NCI-H460 (cell line): ENCODE measurements around the gene MRNIP. TPM values are rescaled to one million over a fixed set of nuclear protein-coding genes. Genes with fewer than 3 reads are reported as not detected.

Experiments used
- DNase-seq: peaks from one replicate; pipeline ENCODE4 v3.0.0-alpha.2; 2016; ENCODE audit warnings: low read depth; ENCODE audit errors: extremely low read depth
- total RNA-seq: library from RNA; depleted of rRNA; stranded (reverse); fragments of >200 nt; shearing (Covaris generic); gene quantifications from 2 replicates; pipeline ENCODE4 v1.2.3, GENCODE V29; 2014

MRNIP gene
- total RNA-seq, 1 experiment from 2014 or later: 21.5 TPM

DNA sequence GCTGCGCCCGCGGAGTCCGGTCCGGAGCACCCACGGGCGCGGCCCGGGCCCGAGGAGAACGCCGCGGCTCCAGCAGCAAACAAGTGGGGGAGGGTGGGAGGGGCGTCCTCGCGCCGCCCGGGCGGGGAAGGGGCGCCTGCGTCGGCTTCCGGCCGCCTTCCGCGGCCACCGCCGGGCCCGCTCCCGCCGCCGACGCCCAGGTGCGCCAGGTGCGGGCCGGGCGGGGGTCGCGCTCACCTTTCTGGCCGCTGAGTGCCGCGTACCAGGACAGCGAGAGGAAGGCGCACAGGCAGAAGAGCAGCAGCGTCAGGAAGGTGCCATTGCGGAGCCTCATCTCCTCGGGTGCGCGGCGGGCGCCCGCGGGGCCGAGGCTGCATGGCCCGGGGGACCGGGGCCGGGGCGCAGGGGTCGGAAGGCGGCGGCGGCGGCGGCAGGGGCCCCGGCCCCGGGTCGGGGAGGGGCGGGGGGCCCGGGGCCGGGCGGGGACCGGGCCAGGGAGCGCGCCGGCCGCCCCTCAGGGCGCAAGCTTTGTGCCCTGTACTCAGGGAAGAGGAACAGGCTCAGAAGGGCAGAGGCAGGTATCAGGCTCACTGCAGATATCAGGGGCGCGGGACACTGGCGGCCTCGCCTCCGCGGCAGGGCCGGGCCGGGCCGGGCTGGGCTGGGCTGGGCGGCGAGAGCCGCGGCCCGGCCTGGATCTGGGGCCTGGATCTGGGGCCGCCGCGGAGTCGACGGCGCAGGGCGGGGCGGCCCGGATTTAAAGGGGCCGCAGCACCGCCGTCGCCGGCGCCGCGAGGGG lies 52.2 kb downstream of the MRNIP start, which contains the start of gene MGAT4B:
Gene MGAT4B, minus strand, starts transcription at position 617 of the 799 bp plus-strand sequence. Its CDS starts 283 bp downstream, at position 334.
- no peak for DNase-seq

DNA sequence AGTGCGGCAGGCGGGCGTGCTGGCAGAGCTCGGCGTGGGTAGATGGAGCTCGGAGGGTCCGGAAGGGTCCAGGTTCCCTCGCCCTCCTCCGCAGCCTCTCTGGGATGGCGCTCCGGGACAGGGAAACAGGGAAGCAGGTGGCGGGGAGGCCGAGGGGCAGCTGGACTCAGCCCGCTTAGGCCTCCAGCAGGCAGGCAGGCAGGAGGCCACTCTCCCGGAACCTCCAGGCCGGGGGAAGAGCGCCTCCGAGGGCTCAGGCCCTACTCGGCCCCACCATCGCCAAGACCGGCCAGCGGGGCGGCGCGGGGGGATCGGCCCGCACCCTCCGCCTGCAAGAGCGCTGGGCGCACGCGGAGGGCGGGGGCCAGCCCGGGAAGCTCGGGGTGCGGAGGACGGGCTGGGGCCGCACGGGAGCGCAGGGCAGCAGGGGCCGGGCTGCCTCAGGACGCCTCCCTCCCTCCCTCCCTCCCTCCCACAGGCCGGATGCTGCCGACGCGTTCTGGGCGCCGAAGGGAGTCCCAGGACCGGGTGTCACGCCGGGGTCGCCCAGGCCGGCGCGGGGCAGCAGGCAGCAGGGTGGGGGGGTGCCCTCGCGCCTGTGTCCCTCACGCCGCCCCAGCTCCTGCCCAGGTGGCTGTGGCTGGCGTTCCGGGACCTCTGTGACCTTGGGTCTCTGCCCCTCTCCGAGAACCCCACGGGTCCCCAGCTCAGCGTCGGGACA lies 52.9 kb downstream of the MRNIP start:
- DNase-seq: no peak

DNA sequence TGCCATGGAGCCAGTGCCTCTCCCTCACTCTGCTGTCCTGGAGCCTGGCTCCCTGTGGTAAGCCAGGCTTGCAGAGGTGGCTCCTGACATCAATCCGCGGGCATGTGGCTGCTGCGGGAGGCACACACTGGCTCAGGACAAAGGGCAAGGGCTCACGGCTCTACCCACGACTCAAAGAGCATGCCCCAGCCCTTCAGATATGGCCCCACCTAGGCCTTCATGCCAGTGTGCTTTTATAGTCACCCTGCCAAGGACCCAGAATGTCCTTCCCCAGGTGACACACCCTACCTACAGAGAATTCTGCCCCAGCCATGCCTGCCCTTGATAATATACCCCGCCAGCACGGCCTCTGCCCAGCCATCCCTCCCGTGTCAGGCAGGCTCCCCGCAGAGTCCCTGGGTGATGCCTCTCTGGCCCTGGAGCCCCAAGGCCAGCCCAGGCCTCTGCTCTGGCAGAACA lies 53.5 kb downstream of the MRNIP start:
- no peak for DNase-seq

DNA sequence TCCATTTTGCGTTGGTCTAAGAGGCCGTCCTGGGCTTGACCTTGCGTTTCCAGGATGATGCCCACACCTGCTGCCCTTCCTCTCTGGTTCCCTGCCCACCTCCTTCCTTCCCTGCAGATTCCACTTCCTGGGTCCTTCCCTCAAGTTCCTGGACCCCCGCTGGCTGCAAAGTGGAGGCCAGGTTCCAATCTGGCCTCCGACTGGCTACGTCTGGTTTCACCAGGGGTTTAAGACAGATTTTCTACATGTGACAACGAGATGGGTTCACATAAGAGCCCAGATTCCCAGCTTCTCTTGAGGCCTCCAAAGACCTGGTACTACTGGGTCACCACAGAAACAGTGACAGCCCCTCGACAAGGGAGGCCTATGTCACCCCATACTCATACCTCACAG lies 54.1 kb downstream of the MRNIP start:
- DNase-seq: no peak

DNA sequence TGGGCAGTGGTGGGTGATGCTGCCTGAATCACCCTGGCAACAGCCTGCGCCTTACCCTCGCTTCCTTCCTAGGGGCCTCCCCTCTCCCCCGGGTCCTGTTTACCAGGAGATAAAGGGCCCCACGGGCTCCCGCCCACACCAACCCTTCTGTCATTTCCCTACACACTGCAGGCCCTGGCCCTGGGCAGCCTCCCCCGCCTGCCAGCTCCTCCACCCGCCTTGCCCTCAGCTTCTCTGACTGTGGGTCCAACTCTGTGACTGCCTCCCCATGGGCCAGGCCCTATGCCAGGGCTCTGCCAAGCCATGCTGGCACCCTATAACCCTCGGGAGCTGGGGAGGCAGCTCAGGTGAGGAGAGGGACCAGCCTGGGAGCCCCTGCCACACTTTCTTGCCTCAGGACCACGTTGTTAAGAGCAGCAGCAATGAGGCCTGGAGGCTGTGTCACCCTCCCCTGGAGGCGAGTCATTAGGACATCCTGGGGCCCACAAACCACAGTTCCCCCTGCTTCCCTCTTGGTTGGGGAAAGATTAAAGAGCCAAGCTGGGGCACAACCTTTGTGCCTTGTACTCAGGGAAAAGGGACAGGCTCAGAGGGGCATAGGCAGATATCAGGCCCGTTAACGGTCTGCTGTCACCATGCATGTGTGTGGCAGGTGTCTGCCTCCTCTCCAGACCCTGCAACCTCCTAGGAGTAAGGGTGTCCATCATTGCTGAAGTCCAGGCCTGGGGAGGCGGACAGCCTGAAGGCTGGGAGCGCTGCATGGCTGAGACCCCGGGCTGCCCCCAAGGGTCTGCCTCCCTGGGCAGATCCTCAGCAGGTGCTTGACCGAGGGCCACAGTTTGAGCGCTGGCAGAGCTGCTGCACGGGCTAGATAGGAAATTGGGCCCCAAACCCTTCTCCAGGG lies 54.7 kb downstream of the MRNIP start:
- DNase-seq: no peak

DNA sequence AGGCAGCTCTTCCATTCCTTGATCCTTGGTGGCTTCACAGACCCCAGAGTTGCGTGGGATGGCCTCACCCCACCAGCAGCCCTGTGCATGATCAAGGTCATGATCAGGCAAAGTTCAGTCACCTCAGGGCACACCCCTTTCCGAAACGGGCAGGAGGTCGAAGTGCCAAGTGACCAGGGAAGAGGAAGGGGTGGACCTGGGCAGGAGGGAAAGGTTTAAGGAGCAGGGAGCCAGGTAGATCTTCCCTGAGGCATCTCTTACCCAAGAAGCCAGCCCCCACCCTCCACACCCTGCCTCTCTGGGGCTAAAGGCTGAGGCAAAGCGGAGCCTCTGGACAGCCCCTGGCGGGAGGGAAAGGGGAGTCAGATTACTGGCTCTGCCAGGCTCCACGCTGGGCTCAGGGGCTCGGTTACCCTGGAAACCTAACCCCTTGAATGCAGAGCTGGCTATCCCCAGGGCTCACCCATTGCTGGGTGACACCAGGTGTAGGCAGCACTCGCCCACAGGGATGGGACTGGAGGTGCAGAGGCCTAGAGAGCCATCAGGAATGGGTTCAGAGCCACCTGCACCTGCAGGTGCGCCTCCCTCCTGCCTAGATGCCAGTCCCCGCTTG lies 55.6 kb downstream of the MRNIP start:
- DNase-seq: no peak

DNA sequence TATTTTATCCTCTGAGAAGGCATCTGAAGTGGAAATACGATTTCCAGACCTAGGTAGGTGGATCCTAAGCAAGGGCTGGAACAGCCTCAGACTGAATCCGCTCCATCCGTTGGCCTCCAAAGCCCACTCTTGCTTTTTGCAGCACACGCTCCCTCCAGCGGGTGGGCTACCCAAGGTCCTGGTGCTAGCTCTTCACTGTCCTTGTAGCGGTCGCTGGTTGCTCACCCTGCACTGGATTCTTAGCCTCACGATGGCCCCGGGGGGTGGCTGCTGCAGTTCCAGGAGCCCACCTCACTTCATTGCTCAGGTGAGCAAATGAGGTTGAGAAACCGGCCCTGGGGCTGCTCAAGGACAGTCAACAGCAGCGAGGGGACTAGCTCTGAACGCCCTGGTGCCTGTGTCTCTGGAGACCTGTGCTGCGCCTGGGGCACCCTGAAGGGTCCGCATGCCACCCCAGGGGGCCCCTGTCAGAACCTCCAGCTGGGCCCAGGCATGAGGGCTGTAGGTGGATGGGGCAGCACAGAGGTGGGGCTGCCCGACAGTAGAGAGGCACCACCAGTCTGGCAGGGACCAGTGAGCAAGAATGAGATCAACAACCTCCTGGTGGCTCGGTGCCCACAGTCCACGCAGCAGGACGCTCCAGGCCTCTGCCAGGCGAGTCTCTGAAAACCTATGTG lies 56.3 kb downstream of the MRNIP start:
- no peak for DNase-seq

DNA sequence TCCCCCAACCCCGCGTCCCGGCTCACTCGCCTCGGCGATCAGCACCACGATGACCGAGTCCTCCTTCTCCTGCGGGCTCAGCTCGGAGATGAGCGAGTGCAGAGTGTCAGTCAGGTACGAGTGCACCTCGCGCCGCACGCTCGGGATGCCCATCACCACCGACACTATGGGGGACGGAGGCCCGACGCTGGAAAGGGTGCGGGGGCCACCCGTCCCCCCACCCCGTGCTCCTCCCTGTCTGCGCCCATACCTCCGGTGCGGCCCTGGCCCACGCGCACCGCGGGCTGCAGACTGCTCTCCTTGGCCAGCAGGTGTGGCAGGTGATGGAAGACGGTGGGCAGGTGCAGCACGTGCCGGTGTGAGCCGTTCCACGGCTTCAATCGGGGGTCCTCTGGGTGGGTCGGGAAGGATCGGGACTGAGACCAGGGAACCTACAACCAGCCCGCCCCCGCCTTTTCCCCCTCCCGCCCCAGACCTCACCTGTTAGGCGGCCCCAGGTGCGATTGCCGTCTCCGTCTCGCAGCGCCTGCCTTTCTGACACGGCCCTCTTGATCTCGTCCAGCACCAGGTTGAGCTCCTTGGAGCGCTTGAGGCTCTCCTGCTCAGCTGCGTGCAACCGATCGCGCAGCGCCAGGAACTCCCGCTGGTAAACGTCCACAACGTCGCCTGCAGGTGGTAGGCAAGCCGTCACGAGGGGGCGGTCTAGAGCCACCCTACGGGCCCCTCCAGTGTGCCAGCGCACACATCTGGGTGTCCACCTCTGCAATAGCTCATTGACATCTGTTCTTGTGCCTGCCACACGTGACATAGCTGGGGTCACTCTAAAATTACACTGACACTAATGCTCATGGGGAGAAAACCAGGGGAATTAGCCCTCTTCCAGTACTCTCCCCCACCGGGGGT lies 57.1 kb downstream of the MRNIP start:
- DNase-seq: no peak

DNA sequence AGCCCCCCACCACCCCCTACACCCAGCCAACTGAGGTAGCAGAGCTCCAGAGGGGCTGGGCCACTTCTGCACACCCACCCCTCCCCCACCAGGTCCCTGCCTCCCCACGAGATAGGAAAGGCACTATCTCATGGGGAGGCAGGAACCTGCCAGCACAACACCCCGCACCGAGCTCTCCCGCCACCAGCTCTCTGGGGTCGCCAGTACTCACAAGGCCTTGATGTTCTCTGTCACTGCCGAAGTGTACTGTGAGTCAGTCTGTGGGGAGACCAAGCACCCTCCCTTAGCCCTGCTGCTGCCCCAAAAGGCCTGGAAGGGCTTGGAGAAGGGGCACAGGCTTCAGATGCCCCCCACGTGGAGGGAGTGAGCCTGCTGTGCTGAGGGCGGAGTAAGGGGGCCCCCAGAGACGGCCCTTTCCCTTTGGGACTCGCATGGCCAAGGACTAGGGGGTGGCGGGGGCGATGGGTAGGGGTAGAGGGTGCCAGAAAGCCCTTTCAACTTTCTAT lies 57.9 kb downstream of the MRNIP start:
- no peak for DNase-seq

DNA sequence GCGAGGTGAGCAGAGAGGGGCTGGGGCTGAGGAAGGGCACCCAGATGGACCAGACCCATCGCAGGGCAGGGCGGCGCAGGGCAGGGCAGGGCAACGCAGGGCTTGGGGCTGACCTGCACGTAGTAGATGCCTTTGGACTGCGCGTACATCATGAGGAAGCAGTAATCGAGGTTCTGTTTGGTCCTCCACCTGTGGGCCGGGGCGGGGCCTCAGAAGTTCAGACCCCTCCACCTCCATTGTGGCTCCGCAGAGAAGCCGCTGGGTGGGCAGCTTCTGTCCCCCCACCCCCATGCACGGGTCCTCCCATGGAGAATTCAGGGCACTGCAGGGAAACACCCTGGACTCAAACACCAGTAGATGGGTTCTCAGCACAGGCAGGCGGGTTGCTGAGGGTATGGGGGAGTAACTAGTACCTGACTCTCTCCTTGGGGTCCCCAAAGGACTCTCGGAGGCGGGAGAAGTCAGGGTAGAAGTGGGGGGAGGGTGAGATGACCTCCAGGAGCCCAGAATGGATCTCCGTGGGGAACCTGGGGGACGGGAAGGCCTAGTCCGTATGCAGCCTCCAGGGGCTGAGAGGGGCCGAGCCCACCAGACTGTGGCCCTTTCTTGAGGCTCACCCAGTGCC lies 58.4 kb downstream of the MRNIP start:
- no peak for DNase-seq

DNA sequence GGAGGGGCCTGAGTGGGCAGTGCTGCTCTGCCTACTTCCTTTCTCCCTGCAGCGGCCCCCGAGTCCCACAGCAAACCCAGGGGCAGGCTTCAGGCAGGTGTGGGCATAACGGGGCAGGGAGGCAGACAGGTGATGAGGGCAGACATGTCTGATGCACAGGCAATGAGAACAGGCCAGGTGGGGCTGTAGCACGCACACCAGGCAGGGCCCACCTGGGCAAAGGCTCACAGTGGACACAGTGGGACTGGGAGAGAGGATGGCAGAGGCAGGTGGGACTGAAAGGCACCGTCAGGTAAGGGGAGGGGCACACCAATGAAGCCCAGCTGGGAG lies 59.0 kb downstream of the MRNIP start:
- no peak for DNase-seq

DNA sequence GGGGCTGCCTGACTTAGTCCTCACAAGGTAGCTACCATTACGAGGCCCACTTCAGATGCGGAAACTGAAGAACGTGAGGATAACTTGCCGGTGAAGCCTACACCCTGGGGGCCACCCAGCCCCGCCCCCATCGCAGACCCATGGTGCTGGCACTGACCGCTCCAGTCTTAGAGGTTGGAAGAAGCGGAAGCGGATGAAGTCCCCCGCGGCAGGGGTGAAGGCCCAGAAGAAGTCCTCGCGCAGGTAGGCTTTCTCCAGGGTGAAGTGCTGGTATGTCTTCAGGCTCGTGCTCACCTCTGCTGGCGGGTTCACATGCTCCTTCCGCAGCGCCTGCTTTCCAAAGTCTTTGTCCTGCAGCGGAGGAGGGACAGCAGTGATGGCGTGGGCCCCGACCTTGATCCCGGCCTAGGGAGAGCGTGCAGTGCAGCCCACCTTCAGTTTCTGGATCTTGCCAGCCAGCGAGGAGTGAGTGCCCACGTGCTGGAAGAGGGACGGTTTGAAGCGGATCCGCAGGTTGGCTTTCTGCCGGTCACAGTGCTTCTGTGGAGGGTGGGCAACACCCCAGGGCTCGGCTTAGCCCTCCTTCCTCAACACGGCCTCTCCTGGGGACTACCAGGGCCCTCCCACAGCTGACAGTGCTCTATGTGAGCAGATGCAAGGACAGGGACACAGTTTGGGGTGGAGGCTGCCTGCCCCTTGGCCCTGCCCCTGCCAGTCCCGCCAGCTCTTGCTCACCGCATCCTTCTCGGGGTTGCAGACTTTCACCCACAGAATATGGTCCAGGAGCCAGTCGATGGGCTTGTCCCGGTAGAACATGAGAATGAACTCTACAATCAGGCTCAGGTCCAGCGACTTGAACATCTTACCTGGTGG lies 59.6 kb downstream of the MRNIP start:
- DNase-seq: no peak

DNA sequence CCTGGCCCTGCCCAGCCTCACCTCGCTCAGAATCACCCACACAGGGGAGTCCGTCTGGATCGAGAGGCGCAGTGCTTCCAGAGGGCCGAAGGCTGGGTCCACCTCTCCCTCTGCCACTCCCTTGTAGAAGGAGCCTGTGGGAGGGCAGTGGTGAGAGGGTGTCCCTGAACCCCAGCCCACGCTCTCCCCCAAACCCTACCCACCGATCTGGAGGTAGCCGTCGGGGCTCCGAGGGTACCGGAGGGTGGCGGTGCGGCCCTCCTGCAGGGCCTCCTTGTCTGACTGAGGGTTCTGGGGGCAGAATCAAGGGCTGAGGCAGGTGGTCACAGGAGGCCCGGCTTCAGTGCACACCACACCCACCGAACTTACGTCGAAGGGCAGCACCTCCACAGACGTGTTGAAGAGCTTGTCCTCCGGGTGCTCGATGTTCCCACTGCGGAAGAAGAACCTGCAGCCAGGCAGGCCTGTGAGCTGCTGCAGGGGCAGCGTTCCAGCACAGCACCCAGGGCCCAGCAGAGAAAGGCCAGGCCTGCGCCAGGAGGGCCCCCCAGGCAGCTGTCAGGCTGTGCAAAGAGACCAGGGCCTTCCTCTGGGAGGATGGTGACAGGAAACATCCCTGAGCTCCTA lies 60.4 kb downstream of the MRNIP start:
- no peak for DNase-seq

DNA sequence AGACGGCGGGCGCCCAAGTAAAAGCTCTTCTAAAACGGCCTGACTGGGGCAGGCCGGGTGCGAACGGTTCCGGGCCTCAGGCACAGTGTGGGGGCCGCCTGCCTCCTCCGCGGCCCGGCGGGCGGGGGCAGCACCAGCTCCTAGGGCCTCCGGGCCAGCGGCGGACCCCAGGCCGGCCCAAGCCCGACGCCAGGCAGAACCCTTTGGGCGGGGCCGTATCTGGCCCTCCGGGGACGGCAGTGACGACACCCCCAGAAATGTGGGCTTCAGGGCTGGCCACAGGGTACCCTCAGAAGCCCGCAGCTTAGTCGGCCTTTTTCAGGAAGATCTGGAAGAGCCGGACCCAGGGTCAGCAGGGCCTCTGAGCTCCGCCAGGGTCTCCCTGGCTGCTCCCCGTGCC lies 60.9 kb downstream of the MRNIP start:
- DNase-seq: no peak

DNA sequence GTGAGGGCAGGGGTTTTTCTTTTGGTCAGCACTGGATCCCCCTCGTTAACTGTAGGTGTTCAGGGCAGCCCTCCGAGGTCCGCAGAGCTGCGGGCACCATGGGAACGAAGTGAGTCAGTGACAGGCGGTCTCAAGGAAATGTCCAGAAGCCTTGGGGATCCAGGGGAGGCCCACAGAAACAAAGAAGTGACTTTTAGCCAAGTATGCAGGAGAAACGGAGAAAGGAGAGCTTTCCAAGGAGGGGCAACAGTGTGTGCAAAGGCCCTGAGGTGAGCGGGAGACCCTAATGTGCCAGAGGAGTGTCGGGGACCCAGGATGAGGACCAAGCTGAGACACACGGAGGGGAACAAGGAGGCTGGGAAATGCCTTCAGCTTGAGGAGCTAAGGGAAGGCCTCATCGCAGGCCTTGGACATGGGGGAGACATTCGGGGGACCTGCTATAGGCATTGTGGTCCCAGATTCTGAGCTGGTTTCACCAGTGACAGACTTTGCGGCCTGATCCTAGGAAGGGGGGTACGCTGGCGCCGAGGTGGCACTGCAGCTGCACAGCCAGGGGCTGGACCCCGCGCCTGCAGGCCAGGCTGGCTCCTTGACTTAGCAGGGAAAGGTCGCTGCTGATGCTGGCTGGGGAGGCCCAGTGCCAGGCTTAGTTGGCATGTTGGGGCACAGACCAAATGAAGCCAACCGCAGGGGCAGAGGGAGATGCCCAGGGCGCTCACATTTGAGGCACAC lies 61.6 kb downstream of the MRNIP start:
- DNase-seq: no peak
